HG02610 (cell line): Measurements from ENCODE around the gene KDM2B.
"Not testable (repeated sequence)": the region's sequence is repeated elsewhere in the genome, so short reads cannot be mapped to it uniquely, and the experiment has no call there.

ENCODE experiments used
- ATAC-seq: cut with Tn5 transposase; IDR thresholded peaks from one replicate; pipeline ENCODE4 v1.9.1; 2021; ENCODE audit warnings: mild to moderate bottlenecking, moderate library complexity; ENCODE audit not compliant: unreplicated experiment

KDM2B gene

DNA sequence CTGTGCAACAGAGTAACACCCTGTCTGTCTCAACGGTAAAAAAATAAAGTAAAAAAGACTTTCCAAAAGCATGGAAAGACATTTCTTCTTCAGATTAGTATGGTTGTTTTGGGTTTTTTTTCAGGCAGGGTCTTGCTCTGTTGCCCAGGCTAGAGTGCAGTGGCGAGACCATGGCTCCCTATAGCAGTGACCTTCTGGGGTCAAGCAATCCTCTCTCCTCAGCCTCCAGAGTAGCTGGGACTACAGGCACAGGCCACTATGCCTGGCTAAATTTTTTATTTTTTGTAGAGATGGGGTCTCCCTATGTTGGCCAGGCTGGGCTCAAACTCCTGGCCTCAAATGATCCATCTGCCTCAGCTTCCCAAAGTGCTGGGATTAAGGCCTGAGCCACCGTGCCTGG is 72.8 kb downstream of the KDM2B start:
- ATAC-seq: no peak

DNA sequence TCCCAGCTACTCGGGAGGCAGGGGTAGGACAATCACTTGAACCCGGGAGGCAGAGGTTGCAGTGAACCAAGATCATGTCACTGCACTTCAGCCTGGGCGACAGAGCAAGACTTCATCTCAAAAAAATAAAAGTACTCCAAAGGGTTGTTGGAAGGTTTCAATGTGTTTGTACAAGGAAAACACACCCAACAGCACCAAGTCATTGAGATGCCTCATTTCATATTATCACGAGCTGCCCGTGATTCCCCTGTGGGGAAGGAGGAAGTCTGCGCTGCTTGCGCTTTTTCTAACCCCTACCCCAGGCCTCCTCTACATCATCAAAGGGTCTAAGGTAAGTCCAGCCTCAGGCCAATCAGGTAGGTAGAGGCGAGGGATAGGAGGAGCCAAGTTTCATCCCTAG is 73.6 kb downstream of the KDM2B start:
- ATAC-seq: no peak

DNA sequence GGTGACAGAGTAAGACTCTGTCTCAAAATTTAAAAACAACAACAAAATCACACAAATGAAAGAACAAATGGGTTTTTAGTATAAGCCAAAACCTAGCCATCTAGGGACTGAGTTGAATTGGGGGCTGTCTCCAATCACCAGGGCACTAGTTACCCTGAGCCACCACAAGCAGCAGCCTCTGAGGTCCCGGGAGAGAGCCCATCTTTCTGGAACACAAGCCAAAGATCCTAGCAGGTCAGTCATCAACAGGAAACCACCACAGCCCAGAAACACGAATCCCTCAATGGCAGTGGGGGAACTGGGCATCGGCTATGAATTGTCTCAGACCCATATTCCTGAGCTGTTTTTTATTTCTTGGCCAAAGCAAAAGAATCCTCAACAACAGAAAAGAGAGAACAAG is 75.3 kb downstream of the KDM2B start:
- ATAC-seq: no peak

- no peak for ATAC-seq
These were observed 76.3 kb downstream of the KDM2B start for GRCh38 chr12:121504505-121504904.

GRCh38 chr12:121503395-121503794 is 77.4 kb downstream of the KDM2B start:
- ATAC-seq: no peak

DNA sequence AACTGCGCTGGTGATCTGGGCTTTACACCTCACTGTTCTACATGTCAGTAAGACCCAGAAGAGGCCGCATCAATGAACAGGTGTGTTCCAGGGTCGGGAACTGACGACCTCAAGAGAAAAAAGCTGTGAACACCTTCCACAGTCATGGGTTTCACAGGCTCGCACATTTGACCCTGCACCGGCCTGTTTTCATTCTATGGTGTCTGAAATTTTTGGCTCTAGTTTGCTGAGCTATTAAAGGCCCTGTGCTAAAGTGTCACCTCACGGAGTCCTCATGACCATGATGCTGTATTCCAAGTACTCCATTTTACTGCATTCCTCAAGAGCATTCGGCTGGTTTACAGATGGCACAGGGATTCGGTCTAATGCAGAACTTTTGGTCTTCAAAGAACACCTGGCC is 78.9 kb downstream of the KDM2B start:
- no peak for ATAC-seq

- no peak for ATAC-seq
These were observed 80.7 kb downstream of the KDM2B start for GRCh38 chr12:121499929-121500793.

DNA sequence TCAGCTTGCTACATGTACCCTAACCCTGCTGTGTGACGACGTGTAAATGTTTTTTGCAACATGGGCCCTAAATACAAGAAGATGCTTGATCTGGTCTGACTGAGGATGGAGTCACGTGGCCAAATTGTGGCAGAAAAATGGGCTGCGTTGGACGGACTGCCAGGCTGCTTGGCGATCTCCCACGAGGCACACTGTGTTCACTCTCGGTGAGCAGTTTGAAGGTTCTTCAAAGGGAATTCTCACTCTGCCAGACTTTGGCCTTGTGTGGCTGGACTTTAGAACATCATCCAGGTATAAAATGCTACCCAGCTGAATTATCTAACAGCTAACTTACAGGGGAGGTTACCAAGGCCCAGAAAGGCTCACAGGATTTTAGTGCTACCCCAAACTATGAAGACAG is 85.1 kb downstream of the KDM2B start:
- no peak for ATAC-seq

GRCh38 chr12:121494093-121494787 is 86.6 kb downstream of the KDM2B start:
- ATAC-seq: no peak

- no peak for ATAC-seq
These were observed 90.2 kb downstream of the KDM2B start for GRCh38 chr12:121490401-121491281.

DNA sequence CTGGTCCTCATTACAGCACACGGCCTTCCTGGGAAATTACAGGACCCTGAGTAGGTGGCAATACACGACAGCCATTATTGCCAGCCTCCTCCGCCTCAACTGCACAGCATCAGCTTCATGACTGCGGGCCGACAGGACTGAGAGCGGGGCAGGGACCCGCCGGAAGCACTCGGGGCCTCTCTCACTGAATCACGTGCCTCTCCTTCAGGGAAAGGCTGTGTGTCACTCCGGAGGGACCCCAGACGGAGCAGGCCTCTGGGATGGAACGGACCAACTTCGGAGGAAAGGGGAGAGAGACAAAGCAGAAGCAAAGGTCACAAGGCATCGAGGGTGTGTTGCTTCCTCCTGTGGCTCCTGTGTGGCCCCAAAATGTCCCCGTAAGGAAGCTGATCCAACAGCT is 90.9 kb downstream of the KDM2B start:
- no peak for ATAC-seq

DNA sequence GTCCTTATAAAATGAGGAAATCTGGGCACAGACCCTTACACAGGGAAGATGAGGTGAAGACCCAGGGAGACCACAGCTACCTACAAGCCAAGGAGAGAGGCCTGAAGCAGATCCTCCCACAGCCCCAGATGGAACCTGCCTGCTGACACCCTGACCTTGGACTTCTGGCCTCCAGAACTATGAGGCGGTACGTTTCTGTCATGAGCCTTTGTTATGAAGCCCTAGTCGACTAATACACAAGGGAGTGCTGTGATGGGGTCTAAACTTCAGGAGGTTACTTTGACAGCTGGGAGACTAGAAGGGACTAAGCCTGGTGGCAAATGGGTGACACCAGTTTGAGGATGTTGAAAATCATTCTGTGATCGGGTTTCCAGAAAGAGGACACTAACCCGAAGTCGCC is 95.9 kb downstream of the KDM2B start:
- ATAC-seq: no peak

- not testable (repeated sequence) for ATAC-seq
These were observed 96.3 kb downstream of the KDM2B start for GRCh38 chr12:121484564-121484963.

DNA sequence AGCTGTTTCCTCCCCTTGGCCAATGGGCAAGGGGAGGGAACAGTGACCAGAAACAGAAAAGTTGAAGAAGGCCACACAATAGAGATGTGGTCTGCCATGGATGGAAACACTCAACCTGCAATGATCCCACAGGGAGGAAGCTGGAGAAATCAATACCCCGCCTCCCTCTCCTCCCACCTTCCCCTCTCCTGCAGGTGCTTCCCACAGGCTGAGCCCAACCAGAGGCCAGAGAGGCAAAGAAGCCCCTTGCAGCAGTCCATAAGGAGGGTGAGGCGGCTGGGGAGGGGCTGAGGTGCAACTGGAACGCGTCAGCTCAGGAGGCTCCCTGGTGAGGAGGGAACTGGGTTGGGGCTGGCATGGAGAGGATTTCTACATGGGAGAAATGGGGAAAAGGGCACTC is 96.9 kb downstream of the KDM2B start:
- ATAC-seq: no peak

DNA sequence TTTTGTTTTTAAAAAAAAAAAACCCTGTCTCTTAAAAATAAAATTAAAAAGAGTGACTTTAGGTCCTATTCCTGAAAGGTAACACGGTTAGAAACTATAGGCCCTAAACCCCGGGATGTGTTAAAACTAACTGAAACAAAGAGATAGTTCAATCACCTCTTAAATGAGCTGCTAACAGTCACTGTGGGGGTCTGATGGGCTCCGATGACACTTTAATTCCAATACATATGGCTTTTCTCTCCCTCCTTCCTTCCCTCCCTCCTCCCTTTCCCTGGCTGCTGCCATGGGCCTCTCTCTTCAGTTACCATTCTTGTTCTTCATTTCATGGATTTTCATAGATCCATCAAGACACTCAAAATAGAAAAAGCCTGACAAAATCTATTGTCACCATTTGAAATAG is 104.3 kb downstream of the KDM2B start:
- no peak for ATAC-seq

GRCh38 chr12:121475279-121475678 is 105.5 kb downstream of the KDM2B start:
- no peak for ATAC-seq

- no peak for ATAC-seq
These were observed 108.5 kb downstream of the KDM2B start for GRCh38 chr12:121472150-121472905.

GRCh38 chr12:121470751-121471150 is 110.1 kb downstream of the KDM2B start:
- no peak for ATAC-seq

DNA sequence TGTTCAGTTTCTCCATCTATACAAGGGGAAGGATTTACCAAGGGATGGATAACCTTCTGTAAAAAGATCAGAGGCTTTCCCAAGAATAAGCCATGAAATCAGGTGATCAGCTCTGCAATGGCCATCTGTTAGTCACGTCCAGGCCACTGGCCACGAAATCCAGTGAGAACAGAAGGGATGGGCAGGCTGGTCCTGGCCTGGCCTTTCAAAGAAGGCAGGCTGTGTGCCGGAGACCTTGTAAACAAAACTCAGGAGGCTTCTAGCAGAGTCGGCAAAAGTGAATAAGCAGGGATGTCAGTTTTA is 112.4 kb downstream of the KDM2B start:
- ATAC-seq: no peak

DNA sequence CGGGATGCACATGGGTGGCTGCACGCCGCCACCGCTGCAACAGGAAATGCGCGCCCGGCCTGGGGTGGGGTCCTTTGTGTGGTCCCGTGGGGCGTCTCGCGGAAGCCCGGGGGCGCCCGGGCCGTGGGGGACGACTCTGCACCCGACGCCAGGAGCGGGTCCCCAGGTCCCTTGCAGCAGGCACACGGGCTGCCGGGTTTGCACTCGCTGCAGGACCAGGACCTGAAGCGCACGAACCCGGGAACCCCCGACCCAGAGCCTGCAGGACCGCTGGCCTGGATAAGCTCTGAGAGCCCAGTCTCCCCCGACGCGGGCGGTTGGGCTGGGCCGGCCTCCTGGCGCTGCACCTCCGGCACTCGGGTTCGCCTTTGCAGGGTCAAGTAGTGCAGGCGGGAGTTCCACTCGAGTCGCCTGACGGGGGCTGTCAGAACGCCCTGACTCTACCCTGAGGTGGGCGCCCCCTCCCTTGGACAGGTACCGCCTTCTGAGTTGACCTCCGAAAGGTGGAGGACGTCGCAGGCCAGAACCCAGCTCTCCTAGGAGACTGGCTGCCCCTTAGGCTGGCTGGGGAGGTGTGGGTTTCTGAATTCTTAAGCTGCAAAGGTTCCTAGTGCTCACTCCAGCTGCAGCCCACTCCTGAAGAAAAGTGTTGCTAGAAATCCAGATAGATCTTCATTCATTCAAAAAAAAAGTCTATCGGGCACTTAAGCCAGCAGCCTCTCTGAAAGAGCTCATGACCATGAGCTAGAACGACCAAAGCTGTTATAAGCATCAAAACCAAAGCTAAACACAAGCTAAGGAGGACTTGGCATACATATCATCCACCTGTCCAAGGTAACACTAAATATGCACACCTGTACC is 113.0 kb downstream of the KDM2B start:
- no peak for ATAC-seq
